AG04450 (cell line): ENCODE results near the gene IGFBP2. TPM values are rescaled to one million over a fixed set of nuclear protein-coding genes. Genes with fewer than 3 reads are reported as not detected.

Experiments used
- CTCF ChIA-PET: fragments of 300-600, 350-600 bp; formaldehyde crosslinking; extraction: SDS; loops from one replicate; lab custom pipeline; 2022; ENCODE audit warnings: antibody characterized with exemption, inconsistent platforms; lab: Charles Lee
- POLR2A ChIA-PET: fragments of 350-600 bp; formaldehyde crosslinking; extraction: SDS; loops from one replicate; lab custom pipeline; 2021; ENCODE audit warnings: antibody characterized with exemption, inconsistent platforms; lab: Yijun Ruan, JAX
- DNase-seq: peaks from one replicate; pipeline ENCODE4 v3.0.0-alpha.2; 2011; ENCODE audit warnings: low read depth, low spot score
- H3K27ac ChIP-seq: one replicate; pipeline ENCODE4 v1.5.1; 2012; ENCODE audit warnings: low read depth, low read length, control low read depth
- H3K27me3 ChIP-seq: one replicate; pipeline ENCODE4 v1.6.0; 2012; ENCODE audit warnings: low read length; ENCODE audit not compliant: control insufficient read depth, insufficient read depth
- H3K4me3 ChIP-seq: 2 replicates; pipeline ENCODE4 v1.5.1; 2011; ENCODE audit warnings: mild to moderate bottlenecking, low read depth, low read length, control low read depth
- H3K9me3 ChIP-seq: 2 replicates; pipeline ENCODE4 v1.5.1; 2012; ENCODE audit warnings: low read length; ENCODE audit not compliant: control insufficient read depth, insufficient read depth
- CTCF ChIP-seq: IDR thresholded peaks from 2 replicates; pipeline ENCODE4 v1.5.1; 2011; ENCODE audit warnings: low read depth, low read length, control low read depth, inconsistent platforms
- polyA plus RNA-seq: library from polyadenylated mRNA; depleted of rRNA; stranded (reverse); fragments of >200 nt; gene quantifications from 2 replicates; pipeline ENCODE4 v1.2.3, GENCODE V29; 2011

IGFBP2 gene
- polyA plus RNA-seq, 1 experiment, result 25.2 TPM

- CTCF ChIA-PET, result interaction anchor here (19.8 kb wide), 1 partner anchor 141 kb away, joined by 594 read pairs; no protein-coding TSS in a partner anchor
- POLR2A ChIA-PET, result interaction anchor here (0.6 kb wide), 1 partner anchor 91 kb away, joined by 3 read pairs; no protein-coding TSS in a partner anchor
- H3K9me3 ChIP-seq, result no peaks in the 10 kb centered on the region
Observed at GRCh38 chr2:216660496-216660895, 27.3 kb downstream of the IGFBP2 start.

GRCh38 chr2:216661051-216661450 is 27.8 kb downstream of the IGFBP2 start:
- DNase-seq, result no peak
- no peak for TF ChIP-seq CTCF
- peaks cover under 1% of the 10 kb centered on the region for H3K27me3 ChIP-seq
- H3K4me3 ChIP-seq, result no peak overlapping the region
- POLR2A ChIA-PET, result no interaction called here
- CTCF ChIA-PET, result interaction anchor here (1.0 to 19.8 kb wide), 2 partner anchors 11 to 141 kb away, joined by 3 to 594 read pairs; no protein-coding TSS in a partner anchor
- H3K9me3 ChIP-seq, result no peaks in the 10 kb centered on the region
- H3K27ac ChIP-seq, result no peak overlapping the region

More at GRCh38 chr2:216660496-216660895, 27.3 kb downstream of the IGFBP2 start:
- H3K27ac ChIP-seq, result no peak overlapping the region
- no peak for DNase-seq
- TF ChIP-seq CTCF, result no peak
- no peak overlapping the region for H3K4me3 ChIP-seq
- peaks cover 2% of the 10 kb centered on the region for H3K27me3 ChIP-seq

- POLR2A ChIA-PET, result interaction anchor here (0.5 kb wide), 1 partner anchor 68 kb away, joined by 3 read pairs; no protein-coding TSS in a partner anchor
- Histone ChIP-seq H3K27me3 (no peaks in the 10 kb centered on the region), H3K27ac (no peak overlapping the region), H3K9me3 (no peaks in the 10 kb centered on the region), H3K4me3 (no peak overlapping the region)
- no peak for DNase-seq
- no peak; the same call in 1 of the 2 replicates for TF ChIP-seq CTCF
- CTCF ChIA-PET, result interaction anchor here (1.0 to 19.8 kb wide), 3 partner anchors 8 to 142 kb away, joined by 3 to 594 read pairs (median 4); no protein-coding TSS in a partner anchor
Observed at GRCh38 chr2:216661639-216662375, 28.6 kb downstream of the IGFBP2 start.

- ChIA-PET CTCF (interaction anchor here (19.8 kb wide), 1 partner anchor 143 kb away, joined by 594 read pairs; no protein-coding TSS in a partner anchor), POLR2A (interaction anchor here (0.8 kb wide), 1 partner anchor 11 kb away, joined by 4 read pairs; no protein-coding TSS in a partner anchor)
- no peak for TF ChIP-seq CTCF
Observed at GRCh38 chr2:216663106-216663505, 29.9 kb downstream of the IGFBP2 start.

GRCh38 chr2:216663846-216664245 is 30.6 kb downstream of the IGFBP2 start:
- ChIA-PET CTCF (interaction anchor here (2.9 to 19.8 kb wide), 2 partner anchors 10 to 144 kb away, joined by 9 to 594 read pairs; no protein-coding TSS in a partner anchor), POLR2A (interaction anchor here (0.8 kb wide), 1 partner anchor 165 kb away, joined by 3 read pairs; no protein-coding TSS in a partner anchor)
- Histone ChIP-seq H3K4me3 (no peak overlapping the region), H3K27me3 (no peaks in the 10 kb centered on the region), H3K27ac (no peak overlapping the region), H3K9me3 (no peaks in the 10 kb centered on the region)
- DNase-seq, result no peak
- TF ChIP-seq CTCF, result no peak

More at GRCh38 chr2:216663106-216663505, 29.9 kb downstream of the IGFBP2 start:
- no peaks in the 10 kb centered on the region for H3K27me3 ChIP-seq
- no peak overlapping the region for H3K4me3 ChIP-seq
- H3K9me3 ChIP-seq, result no peaks in the 10 kb centered on the region
- H3K27ac ChIP-seq, result no peak overlapping the region
- no peak for DNase-seq
